Epithelial cell of proximal tubule (primary cell): Measurements from ENCODE around the gene FNDC10. TPM values are rescaled to one million over a fixed set of nuclear protein-coding genes. Genes with fewer than 3 reads are reported as not detected.

Experiments
- DNase-seq: peaks from one replicate; pipeline ENCODE4 v3.0.0-alpha.2; 2011; ENCODE audit warnings: low read depth
- H3K4me3 ChIP-seq: 2 replicates; pipeline ENCODE4 v1.5.1; 2011; ENCODE audit warnings: low read depth, mild to moderate bottlenecking, low read length
- CTCF ChIP-seq: conservative IDR thresholded peaks from 2 replicates; pipeline ENCODE4 v1.5.1; 2012; ENCODE audit warnings: low read depth, mild to moderate bottlenecking, low read length
- total RNA-seq: library from RNA; depleted of rRNA; stranded (reverse); fragments of >200 nt; gene quantifications from 2 replicates; pipeline ENCODE4 v1.2.3, GENCODE V29; 2015

FNDC10 gene
- total RNA-seq, 1 donor from 2014 or later = 6.1 TPM

DNA sequence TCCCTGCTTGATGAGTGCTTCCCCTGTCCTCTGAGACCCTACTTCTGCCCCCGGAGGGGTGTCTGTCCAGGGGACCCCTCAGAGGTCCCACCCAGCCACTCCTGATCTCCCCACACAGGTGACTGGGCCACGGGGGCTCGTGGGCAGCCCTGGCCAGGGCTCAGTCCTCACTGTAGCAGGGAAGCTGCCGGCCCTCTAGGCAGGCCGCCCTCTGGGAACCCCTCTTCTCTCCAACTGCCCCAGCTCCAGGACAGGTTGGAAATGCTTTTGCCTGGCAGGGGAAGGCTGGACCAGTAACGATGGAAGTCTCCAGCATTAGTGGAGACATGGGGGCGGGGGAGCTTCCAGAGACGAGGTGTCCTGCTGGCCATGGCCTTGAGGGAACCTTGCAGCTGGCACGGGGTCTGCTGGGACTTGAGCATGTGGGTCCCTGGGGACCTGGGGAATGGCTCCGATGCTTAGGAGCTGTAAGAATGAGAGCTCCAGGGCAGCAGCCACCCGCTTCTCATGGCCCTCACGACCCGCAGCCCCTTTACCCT lies 3.1 kb upstream of the FNDC10 start:
- DNase-seq = no peak
- TF ChIP-seq CTCF = no peak

DNA sequence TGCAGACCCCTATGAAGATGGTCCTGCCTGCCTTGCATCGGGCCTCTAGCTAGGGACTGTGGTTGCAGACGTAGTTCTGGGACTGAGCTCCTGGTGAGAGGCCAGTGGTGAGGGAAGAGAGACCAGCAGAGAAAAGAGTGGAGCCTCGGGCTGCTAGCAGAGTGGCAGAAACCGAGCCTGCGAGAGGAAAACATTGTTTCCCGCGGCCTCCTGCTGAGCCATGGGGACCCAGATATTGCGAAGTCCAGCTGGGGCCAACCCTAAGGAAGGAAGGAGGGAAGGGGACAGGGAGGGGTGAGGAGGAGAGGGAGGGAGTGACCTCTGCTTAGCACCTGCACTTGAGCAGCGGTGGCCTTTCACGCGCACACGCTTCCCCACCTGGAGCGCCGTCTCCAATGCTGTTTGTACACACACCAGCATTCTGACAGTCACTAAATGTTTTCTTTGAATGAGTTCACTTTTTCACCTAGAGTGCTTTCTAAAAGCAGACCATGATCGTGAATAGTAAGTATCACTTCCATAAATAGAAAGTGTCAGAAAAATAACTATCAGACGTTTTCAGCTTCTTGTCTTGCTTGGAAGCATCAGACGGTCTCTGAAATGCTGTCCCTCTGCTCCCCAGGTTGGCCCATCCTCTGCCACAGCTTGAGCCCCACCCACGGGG lies 2.5 kb upstream of the FNDC10 start:
- no peak for TF ChIP-seq CTCF
- DNase-seq = no peak
- H3K4me3 ChIP-seq = no peak overlapping the region

More for the DNA sequence above, 3.1 kb upstream of the FNDC10 start:
- H3K4me3 ChIP-seq = no peak overlapping the region

DNA sequence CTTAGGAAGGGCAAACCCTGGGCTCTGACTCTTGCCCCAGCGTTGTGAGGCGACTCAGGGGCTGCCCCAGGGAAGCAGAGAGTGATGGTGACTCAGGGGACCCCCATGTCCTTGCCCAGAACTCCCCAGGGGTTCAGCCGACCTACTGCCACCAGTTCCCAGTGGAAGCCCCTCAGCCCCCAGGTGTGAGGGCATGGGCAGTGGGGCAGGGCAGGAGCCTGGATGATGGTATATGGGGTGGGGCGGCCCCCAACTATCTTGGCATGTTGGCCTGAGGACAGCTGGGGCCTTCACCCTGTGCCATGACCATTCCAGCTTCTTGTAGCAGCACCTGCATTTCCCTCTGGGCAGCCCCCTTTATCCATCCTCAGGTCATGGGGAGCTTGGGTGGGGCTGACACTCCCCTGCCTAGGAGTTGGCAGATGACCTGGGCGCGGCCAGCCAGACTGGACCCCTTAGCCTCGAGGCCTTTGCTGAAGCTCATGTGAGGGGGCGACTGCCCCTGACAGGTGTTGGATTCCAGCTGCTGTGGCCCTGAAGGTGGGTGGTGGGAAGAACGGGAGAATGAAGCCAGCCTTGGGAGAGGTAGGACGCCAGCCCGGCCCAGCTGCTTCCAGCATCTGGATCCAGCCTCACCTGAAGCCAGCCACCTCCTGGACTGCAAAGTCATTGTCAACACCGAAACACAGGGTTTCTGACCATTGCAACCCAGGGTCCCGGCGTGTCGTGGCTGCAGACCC lies 1.8 kb upstream of the FNDC10 start:
- no peak for DNase-seq
- TF ChIP-seq CTCF = no peak
- no peak overlapping the region for H3K4me3 ChIP-seq

- no peak for TF ChIP-seq CTCF
- no peak for DNase-seq
- H3K4me3 ChIP-seq = no peak overlapping the region
These were observed 1.1 kb upstream of the FNDC10 start for GRCh38 chr1:1600861-1601563.

DNA sequence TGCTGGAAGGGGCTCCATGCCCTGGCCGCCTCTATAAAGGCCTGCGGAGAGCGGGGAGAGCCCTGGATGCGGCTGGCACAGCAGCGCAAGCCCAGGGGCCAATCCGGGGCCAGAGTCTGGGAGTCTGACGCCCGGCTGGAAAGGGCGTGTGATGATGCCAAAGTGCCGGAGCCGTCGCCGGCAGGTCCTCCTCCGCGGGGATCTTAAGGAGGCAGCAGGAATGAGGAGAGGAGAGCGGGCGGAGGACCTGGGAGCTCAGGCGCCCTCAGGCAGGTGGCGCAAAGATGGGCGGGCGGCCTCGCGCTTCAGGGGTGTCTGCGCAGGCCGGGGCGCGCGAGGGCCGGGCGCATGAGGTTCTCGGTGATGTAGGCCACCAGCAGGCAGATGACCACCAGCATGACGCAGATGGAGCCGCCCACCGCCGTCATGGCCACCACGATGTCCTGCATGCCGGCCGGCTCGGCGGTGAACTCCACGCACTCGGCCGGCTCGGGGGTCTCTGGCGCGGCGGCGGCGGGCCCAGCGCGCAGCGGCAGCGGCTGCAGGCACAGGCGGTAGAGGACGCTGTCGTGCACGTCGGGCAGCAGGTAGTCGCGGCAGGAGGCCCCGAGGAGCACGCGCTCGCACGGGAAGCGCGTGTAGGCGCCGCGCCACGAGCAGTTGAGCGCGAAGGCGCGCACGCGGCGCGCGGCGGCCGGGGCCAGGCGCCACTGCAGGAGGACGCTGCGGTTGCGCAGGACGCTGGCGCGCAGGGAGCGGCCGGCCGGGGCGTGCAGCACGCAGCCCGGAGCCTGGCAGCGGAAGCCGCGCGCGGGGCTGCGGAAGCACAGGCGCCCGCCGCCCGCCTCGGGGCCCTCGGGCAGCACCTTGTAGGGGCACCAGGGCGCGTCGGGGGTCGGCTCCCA lies 653 bp downstream of the FNDC10 start:
- H3K4me3 ChIP-seq = no peak overlapping the region
- no peak for DNase-seq
- no peak for TF ChIP-seq CTCF

GRCh38 chr1:1598720-1599029 lies 1.3 kb downstream of the FNDC10 start:
- no peak for TF ChIP-seq CTCF
- DNase-seq = no peak
- H3K4me3 ChIP-seq = no peak overlapping the region
